HG03280 (cell line): Measurements from ENCODE around the gene PMPCA.
"Not testable (repeated sequence)": the region's sequence is repeated elsewhere in the genome, so short reads cannot be mapped to it uniquely, and the experiment has no call there.

Experiments used
- ATAC-seq: cut with Tn5 transposase; IDR thresholded peaks from one replicate; pipeline ENCODE4 v1.9.1; 2021; ENCODE audit warnings: mild to moderate bottlenecking, moderate library complexity; ENCODE audit not compliant: unreplicated experiment

The PMPCA gene

DNA sequence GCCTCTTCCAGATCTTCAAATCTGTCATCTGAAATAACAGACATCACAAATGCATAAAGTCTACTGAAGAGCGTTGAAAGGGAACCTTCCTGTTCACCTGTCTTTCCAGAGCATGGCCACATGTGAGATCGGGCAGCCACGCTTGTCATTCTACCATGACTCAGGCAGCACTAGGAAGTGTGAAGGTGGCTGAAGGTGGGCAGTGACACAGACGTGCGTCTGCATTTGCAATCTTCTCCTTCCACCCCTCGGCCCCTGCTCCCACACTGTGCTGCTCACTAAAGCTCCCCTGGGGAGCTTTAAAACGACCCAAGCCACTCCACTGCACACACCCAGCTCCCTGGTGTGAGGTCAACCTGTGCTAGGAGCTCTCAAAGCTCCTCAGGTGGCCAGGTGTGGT is 2.5 kb upstream of the PMPCA start:
- ATAC-seq = no peak

DNA sequence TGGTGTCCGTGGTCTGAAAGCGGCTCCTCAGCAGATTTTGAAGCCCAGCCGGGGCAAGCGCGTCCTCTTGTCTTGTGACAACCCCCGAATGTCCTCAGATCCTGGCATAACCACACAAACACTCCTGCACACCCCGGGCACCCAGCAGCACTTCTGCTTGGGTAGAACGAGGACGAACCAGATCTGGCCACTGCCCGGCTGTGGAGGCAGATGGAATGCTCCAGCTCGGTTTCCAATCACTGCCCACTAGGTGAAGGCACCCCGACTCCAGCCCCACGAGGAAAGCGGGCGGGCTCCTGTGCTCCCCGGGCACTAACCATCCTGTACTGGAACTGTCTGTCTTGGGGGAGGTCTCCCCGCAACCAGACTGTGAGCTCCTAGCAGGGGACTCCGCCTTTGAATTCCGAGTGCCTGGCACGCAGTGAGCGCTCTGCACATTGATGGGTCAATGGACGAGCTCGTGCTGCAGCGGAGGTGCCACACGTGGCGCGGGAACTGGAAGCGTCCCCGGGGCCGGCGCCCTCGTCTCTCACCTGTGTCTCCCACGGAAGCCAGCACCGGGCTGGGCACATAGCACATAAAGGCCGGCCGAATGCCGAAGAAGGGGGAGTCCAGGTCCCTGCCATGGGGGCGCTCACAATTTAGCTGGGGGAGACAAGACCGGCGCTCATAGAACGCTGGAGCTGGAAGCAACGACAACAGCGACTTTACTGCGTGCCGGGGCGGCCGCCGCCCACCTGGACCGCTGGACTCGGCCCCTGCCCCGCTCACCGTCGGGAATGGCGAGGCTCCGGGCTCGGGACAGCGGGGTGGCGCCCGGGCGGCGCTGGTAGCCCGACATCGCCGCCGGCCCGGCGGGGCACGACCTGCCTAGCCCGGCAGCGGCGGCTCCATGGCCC is 652 bp upstream of the PMPCA start:
- peak; percentile 2 for ATAC-seq

DNA sequence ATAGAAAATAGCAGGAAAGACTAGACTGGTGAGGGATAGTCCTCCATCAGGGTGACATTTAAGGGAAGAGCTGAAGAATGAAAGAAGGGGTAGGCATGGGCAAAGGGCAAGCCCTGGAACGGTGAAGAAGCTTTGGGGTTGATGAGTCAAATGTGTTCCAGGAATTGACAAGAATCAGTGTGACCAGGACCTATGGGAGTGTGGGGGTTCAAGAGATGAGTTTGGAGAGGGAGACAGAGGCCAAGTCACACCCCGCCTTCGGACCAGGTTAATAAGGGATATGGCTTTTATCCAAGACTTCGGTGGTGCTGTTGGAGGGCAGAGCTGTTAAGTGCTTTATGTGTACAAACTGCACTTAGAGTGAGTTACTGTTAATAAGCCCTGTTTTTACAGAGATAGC is 920 bp downstream of the PMPCA start:
- ATAC-seq = no peak

DNA sequence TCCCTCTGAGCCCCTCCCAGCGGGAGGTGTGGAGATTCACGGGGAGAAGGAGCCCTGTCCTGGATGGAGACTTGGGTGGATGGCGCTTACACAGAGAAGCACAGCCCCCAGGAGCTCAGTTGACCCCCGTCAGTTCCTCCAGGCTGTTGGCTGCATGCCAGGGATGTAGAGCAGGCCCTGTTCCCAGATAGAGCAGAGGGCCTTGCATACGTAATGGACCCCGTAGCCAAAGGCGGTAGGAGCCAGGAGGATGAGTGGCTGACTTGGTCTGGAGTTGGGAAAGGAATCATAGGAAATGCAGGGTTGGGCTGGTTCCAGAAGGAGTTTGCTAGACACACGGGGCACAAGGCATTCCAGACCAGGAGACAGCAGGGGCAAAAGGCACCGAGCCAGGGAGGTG is 2.5 kb downstream of the PMPCA start:
- ATAC-seq = no peak

DNA sequence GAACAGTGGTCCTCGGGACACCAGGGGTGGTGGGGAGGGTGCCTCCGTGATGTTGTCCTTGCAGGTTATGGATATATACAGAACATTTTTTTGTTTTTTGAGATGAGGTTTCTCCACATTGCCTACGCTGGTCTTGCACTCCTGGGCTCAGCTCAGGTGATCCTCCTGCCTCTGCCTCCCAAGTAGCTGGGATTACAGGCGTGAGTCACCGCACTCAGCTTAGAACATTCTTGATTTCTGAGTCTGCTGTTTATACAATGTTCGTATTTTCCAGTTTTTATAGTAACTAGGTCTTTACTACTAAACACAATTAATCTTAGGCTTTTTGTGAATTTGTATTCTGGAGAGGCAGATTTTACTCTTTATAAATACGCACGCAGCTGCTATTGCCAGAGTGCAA is 6.0 kb downstream of the PMPCA start:
- no peak for ATAC-seq

DNA sequence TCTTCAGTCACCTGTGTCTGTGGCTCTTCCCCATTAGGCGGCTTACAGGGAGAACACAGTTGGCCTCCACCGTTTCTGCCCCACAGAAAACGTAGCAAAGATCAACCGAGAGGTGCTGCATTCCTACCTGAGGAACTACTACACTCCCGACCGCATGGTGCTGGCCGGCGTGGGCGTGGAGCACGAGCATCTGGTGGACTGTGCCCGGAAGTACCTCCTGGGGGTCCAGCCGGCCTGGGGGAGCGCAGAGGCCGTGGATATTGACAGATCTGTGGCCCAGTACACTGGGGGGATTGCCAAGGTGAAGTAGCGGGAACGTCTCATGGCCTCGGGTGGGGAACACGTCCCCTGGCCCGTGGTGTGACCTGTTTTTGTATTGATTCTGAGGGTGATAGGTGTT is 6.5 kb downstream of the PMPCA start:
- ATAC-seq = no peak

DNA sequence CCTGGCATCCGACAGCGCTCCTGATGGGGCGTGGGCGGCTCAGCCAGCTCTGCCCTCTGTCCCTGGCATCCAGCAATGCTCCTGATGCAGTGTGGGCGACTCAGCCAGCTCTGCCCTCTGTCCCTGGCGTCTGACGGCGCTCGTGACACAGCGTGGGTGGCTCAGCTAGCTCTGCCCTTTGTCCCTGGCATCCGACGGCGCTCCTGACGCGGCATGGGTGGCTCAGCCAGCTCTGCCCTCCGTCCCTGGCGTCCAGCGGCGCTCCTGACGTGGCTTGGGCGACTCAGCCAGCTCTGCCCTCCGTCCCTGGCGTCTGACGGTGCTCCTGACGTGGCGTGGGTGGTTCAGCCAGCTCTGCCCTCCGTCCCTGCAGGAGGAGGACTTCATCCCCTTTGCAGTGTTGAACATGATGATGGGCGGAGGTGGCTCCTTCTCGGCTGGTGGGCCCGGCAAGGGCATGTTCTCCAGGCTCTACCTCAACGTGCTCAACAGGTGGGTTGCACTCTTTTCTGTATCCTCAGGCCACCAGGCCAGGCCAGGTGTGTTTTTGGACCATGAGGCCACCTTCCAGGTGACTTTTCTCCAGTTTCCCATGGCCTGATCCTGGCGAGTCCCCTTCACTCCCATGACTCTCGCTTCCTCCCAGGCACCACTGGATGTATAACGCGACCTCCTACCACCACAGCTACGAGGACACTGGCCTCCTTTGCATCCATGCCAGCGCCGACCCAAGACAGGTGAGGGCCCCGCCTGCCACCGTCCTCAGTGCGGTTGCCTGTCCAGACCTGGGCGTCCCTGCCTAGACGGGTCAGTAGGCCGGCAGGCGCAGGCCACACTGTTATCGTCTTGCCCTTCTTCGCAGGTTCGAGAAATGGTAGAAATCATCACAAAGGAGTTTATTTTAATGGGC is 8.0 kb downstream of the PMPCA start:
- no peak for ATAC-seq

DNA sequence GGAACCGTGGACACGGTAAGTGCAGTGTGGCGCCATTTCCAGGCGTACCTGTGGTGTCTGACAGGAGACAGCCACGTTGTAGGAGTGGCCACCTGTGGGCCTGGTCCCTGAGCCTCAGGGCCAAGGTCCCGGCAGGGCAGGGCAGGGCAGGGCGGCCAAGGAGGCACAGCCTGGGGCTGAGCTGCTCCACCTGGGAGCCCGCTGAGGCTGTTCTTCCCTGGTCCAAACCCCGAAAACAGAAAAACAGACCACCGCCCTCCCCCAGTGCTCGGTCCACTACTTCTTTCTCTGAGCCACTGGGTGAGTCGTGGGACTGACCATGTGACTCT is 8.6 kb downstream of the PMPCA start:
- ATAC-seq = no peak

DNA sequence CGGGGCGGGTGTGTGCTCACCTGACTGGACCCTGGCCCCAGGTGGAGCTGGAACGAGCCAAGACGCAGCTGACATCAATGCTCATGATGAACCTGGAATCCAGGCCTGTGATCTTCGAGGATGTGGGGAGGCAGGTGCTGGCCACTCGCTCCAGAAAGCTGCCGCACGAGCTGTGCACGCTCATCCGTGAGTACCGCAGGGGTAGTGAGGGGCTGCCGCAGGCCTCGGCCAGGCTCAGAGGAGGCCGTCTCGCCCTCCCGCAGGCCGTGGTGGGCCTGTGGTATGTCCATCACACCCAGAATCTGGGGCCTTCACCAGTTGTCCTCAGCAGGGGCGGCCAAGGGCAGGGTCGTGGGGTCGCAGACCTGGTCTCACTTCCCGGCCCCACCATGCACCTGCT is 11.3 kb downstream of the PMPCA start:
- ATAC-seq = no peak

DNA sequence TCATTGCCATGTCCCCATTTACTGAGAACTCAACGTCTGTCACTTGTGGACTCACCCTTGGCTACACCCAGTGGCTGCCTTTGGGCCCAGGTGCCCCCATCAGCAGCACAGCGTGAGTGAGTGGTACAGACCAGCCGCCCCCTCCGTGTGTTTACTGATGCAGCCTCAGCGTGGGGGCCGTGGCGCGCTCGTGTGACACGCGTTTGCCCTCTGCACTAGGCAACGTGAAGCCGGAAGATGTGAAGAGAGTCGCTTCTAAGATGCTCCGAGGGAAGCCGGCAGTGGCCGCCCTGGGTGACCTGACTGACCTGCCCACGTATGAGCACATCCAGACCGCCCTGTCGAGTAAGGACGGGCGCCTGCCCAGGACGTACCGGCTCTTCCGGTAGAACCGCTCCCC is 12.4 kb downstream of the PMPCA start:
- ATAC-seq = no peak

DNA sequence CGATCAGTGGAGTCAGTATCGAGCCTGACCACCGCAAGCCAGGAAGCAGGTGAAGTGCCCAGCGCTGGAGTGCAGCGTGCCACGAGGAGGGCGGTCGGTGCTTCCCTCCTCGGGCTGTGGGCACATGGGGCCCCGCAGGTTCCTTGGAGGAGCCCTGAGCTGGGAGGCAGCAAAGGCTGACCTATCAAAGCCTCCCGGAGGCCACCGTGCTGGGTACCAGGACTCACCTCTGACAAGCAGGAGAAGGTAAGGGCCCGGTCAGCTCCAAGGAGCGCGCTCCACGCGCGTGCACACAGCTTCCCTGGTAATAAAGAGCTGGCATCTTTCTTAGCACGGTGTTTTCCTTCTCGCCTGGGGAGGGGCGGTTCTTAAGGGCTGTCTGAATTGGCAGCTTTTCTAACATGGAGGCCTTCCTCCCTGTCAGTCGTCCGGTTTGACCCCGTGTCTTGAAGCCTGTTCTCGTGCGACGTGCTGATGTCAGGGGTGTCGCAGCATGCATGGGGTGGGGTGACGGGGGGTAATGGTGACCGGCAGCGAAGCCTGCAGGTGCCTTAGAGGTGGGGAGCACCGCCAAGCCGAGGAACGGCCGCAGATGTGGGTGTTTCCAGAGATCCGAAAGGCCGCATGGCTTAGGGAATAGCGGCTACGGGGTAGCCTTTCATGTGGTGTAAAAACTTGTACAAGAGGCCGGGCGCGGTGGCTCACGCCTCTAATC is 13.1 kb downstream of the PMPCA start:
- no peak for ATAC-seq

DNA sequence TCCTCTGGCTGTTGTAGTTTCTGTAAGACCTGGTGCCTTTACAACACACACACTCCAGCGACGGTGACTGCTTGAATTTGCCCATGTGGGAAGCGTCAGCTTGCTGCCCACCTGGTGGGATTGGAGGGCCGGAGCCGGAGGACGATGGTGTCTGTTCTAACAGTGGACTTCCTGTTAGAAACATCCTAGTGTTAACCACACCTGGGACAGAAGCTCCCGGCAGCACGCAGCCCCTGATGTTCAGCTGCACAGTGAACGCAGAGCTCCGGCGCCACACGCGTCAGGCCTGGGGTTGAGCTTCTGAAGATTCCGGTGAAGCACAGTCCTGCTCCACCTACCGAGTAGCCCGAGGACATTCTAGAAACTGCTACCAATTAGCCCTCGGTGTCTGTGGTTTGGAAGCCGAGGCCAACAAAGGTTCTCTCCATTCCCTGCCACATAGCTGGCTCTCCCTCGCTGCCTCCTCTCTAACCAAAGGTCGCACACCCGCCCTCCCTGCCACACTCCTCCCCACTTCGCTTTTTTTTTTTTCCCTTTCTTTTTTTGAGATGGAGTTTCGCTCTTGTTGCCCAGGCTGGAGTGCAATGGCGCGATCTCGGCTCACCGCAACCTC is 14.4 kb downstream of the PMPCA start:
- ATAC-seq = no peak

DNA sequence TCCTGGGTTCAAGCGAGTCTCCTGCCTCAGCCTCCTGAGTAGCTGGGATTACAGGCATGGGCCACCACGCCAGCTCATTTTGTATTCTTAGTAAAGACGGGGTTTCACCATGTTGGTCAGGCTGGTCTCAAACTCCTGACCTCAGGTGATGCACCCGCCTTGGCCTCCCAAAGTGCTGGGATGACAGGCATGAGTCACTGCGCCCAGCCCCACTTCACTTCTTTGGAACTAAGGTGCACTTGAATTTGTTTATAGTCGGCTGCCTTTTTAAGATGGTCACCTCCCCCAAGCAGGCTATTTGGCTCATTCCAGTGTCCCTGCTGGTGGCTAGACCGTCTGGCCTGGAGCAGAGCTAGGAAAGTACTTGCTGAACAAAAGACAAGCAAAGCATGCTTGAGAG is 14.9 kb downstream of the PMPCA start:
- not testable (repeated sequence) for ATAC-seq

DNA sequence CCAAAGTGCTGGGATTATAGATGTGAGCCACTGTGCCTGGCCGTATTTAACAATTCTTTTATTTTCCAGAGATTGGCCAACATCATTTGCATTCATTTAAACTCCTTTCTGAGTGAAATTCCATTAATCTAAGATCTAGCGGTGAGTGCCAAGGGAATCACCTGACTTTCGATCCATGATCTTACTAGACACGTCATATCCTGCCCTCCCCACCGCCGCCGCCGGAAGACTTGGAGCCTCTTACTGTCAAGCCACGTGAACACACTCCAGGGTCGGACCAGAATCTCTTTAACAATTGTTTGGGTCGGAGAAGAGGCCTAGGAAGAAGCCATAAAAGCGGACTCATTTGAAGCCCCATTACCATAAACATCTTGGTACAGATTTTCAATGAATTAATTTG is 16.3 kb downstream of the PMPCA start:
- ATAC-seq = no peak

DNA sequence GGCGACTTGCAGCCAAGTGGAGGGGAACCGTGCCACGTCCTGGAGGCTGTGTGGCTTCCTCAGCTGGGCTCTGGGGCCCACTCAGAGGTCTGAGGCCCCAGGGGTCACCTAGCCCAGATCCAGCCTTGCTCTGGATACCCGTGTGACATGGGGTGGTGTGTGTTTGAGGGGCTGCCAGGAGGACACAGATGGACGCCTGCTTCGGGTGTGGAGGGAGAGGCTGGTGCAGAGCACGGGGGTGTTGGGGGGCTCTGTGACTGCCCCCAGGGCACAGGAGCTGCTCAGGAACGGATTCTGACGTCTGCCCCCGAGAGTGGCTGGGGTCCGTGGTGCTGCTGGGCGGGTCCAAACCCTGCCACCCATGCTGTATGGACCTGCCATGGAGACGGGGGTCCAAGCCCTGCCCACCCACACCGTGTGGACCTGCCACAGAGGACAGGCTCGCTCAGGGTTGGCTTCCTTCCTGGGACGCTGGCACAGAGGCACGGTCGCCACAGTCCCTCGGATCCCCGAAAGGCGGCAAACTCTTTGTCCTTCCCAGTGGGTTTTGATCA is 18.7 kb downstream of the PMPCA start:
- no peak for ATAC-seq

DNA sequence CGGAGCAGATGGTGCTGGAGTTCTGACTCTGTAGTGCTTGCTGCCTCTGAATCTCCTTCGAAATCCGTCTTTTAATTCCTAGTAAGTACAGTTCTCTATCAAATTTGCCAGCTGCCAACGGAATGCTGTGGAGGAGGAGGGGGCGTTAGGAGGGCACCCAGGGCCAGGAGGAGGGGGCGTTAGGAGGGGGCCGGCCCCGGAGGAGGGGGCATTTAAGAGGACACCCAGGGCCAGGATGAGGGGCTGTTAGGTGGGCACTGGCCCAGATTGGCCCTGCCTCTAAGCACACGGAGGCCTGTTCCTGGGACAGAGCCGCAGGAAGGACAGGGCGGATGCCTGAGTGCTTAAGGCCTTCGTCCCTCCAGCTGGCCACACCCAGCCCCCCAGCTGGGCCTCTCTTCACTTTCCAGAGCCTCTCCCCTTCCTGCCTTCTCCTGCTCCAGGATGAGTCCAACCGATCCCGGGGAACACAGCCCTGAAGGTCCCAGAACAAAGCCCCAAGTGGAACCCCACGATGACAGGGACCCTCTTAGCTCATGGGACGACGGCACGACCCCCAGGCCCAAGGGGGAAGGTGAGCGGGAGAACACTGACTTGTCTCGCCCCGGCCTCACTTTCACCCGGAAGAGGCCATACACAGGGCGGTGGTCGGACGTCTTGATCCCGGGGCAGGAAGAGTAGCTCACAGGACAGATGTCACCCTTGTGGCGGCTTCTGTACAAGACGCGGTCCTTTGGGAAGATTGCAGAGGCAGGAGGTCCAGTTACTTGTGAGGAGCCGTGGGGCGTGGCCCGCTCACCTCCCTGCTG is 19.4 kb downstream of the PMPCA start:
- no peak for ATAC-seq

DNA sequence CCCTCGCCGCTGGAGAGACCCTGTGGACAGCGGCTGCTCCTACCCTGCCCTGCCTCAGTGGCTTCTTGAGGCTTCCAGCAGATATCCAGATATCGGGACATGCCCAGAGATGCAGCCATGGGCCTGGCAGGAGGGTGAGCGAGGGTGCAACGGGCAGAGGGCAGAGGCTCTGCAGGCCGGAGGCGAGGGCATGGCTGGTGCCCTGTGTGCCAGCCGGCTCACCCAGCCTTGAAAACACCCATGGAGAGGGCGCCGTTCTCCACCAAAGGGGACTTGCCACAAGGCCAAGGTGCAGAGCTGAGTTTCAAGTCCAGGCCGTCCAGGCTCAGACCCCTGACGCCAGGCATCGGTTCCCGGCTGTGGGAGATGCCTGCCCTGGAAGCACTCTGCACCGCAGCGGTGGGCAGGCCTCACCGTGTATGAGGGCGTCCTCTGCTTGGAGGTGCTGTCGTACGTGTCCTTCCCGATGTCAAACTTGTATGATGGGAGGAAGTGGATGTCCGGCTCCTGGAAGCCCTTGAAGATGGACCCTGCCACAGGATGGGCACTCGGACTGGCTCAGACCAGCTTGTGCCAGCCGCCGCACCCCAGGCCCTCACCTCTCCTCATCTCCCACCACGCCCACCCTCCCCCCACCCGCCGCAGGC is 20.3 kb downstream of the PMPCA start:
- ATAC-seq = no peak

DNA sequence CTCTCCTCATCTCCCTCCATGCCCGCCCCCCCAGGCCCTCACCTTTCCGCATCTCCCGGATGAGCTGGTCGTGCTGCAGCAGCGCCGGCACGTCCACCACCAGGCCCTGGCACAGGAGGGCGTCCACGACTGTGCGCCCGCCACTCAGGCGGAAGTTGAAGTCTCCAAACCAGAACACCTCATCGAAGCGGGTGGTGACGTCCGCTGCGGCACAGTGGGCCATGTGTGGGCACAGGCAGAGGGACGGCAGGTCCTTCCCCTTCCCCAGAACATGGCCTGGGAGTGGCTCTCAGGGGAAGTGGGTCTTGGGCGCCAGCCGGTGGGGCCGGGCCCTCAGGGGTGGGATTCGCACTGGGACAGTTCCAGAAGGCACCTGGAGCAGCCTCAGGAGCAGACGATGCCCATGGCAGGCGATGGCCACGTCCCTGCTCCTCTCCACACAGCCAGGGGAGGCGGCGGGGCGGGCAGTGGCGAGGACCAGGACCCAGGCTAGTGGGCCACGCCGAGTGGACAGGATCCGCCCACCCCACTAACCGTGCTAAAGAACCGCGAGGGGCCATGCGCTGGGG is 21.4 kb downstream of the PMPCA start:
- ATAC-seq = no peak

DNA sequence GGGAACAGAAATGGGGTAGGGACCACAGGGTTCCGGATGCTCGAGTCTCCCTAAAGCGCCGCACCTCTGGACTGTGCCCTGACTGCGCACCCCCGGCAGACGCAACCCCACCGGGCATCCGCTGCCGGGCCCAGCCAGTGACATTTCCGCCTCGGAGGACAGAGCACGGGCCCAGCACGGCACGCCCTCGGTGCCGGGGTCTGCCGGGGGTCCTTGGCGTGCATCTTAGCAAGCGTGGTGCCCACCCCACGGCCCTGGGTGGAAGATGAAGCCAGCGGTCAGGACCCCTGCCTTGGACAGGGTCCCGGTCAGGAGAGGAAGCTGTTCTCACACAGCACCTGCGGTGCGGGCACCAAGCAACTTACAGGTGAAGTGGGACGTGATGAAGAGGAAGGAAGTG is 22.1 kb downstream of the PMPCA start:
- ATAC-seq = no peak
